ENCODE results near the gene LCN10.
"Not testable (repeated sequence)": the region's sequence is repeated elsewhere in the genome, so short reads cannot be mapped to it uniquely, and the experiment has no call there.

LCN10 gene

GRCh38 chr9:136762221-136762691 lies 19.5 kb upstream of the LCN10 start:
- H3K4me3 ChIP-seq (ENCODE audit: low read depth in 1 of 2, low read length in 2 of 2) = no peak overlapping the region
- no peaks in the 10 kb centered on the region for H3K9me3 ChIP-seq (ENCODE audit: control insufficient read depth in 1 of 2, low read length in 2 of 2)
- peaks cover 0 to 16% of the 10 kb centered on the region in 2 donors for H3K27me3 ChIP-seq (ENCODE audit: control insufficient read depth in 1 of 2, insufficient read depth in 2 of 2, low read length in 2 of 2)
- no peak overlapping the region for H3K27ac ChIP-seq (ENCODE audit: low read depth, low read length)
- peaks cover 0 to 5% of the 10 kb centered on the region in 2 donors for H3K4me1 ChIP-seq (ENCODE audit: control insufficient read depth in 1 of 2, insufficient read depth in 2 of 2, low read length in 2 of 2)
- no peak overlapping the region for H3K9ac ChIP-seq (ENCODE audit: low read depth in 1 of 2, low read length in 2 of 2)
- no peaks in the 10 kb centered on the region for H3K36me3 ChIP-seq (ENCODE audit: control insufficient read depth in 1 of 2, insufficient read depth in 2 of 2, low read length in 2 of 2)

- H3K4me1 ChIP-seq (ENCODE audit: control insufficient read depth in 1 of 2, insufficient read depth in 2 of 2, low read length in 2 of 2) = peaks cover 0 to 5% of the 10 kb centered on the region in 2 donors
- no peak overlapping the region for H3K27ac ChIP-seq (ENCODE audit: low read depth, low read length)
- no peaks in the 10 kb centered on the region for H3K36me3 ChIP-seq (ENCODE audit: control insufficient read depth in 1 of 2, insufficient read depth in 2 of 2, low read length in 2 of 2)
- no peak overlapping the region for H3K4me3 ChIP-seq (ENCODE audit: low read depth in 1 of 2, low read length in 2 of 2)
- H3K9ac ChIP-seq (ENCODE audit: low read depth in 1 of 2, low read length in 2 of 2) = no peak overlapping the region
- peaks cover 0 to 16% of the 10 kb centered on the region in 2 donors for H3K27me3 ChIP-seq (ENCODE audit: control insufficient read depth in 1 of 2, insufficient read depth in 2 of 2, low read length in 2 of 2)
- no peaks in the 10 kb centered on the region for H3K9me3 ChIP-seq (ENCODE audit: control insufficient read depth in 1 of 2, low read length in 2 of 2)
Observed at GRCh38 chr9:136761545-136761981, 18.8 kb upstream of the LCN10 start.

GRCh38 chr9:136760834-136761544 lies 18.2 kb upstream of the LCN10 start:
- not testable (repeated sequence) for H3K9ac ChIP-seq (ENCODE audit: low read depth in 1 of 2, low read length in 2 of 2); H3K4me3 ChIP-seq (ENCODE audit: low read depth in 1 of 2, low read length in 2 of 2); H3K4me1 ChIP-seq (ENCODE audit: control insufficient read depth in 1 of 2, insufficient read depth in 2 of 2, low read length in 2 of 2); H3K9me3 ChIP-seq (ENCODE audit: control insufficient read depth in 1 of 2, low read length in 2 of 2); H3K27ac ChIP-seq (ENCODE audit: low read depth, low read length); H3K36me3 ChIP-seq (ENCODE audit: control insufficient read depth in 1 of 2, insufficient read depth in 2 of 2, low read length in 2 of 2)
- H3K27me3 ChIP-seq (ENCODE audit: control insufficient read depth in 1 of 2, insufficient read depth in 2 of 2, low read length in 2 of 2) = peaks cover 0 to 16% of the 10 kb centered on the region in 2 donors

GRCh38 chr9:136760424-136760823 lies 17.7 kb upstream of the LCN10 start:
- Histone ChIP-seq H3K36me3 (ENCODE audit: control insufficient read depth in 1 of 2, insufficient read depth in 2 of 2, low read length in 2 of 2) (no peaks in the 10 kb centered on the region), H3K9ac (ENCODE audit: low read depth in 1 of 2, low read length in 2 of 2) (no peak overlapping the region), H3K9me3 (ENCODE audit: control insufficient read depth in 1 of 2, low read length in 2 of 2) (peaks cover 0 to 3% of the 10 kb centered on the region in 2 donors), H3K27ac (ENCODE audit: low read depth, low read length) (no peak overlapping the region), H3K4me3 (ENCODE audit: low read depth in 1 of 2, low read length in 2 of 2) (no peak overlapping the region), H3K4me1 (ENCODE audit: control insufficient read depth in 1 of 2, insufficient read depth in 2 of 2, low read length in 2 of 2) (peaks cover 0 to 5% of the 10 kb centered on the region in 2 donors), H3K27me3 (ENCODE audit: control insufficient read depth in 1 of 2, insufficient read depth in 2 of 2, low read length in 2 of 2) (peaks cover 0 to 16% of the 10 kb centered on the region in 2 donors)

GRCh38 chr9:136759436-136760325 lies 16.9 kb upstream of the LCN10 start:
- H3K4me1 ChIP-seq (ENCODE audit: control insufficient read depth in 1 of 2, insufficient read depth in 2 of 2, low read length in 2 of 2) = peaks cover 0 to 5% of the 10 kb centered on the region in 2 donors
- H3K4me3 ChIP-seq (ENCODE audit: low read depth in 1 of 2, low read length in 2 of 2) = no peak overlapping the region
- no peak overlapping the region for H3K9ac ChIP-seq (ENCODE audit: low read depth in 1 of 2, low read length in 2 of 2)
- H3K36me3 ChIP-seq (ENCODE audit: control insufficient read depth in 1 of 2, insufficient read depth in 2 of 2, low read length in 2 of 2) = no peaks in the 10 kb centered on the region
- H3K9me3 ChIP-seq (ENCODE audit: control insufficient read depth in 1 of 2, low read length in 2 of 2) = peaks cover 0 to 4% of the 10 kb centered on the region in 2 donors
- no peak overlapping the region for H3K27ac ChIP-seq (ENCODE audit: low read depth, low read length)
- peaks cover 0 to 15% of the 10 kb centered on the region in 2 donors for H3K27me3 ChIP-seq (ENCODE audit: control insufficient read depth in 1 of 2, insufficient read depth in 2 of 2, low read length in 2 of 2)

- H3K9me3 ChIP-seq (ENCODE audit: control insufficient read depth in 1 of 2, low read length in 2 of 2) = peaks cover 0 to 4% of the 10 kb centered on the region in 2 donors
- no peak overlapping the region for H3K9ac ChIP-seq (ENCODE audit: low read depth in 1 of 2, low read length in 2 of 2)
- peaks cover 0 to 5% of the 10 kb centered on the region in 2 donors for H3K4me1 ChIP-seq (ENCODE audit: control insufficient read depth in 1 of 2, insufficient read depth in 2 of 2, low read length in 2 of 2)
- H3K4me3 ChIP-seq (ENCODE audit: low read depth in 1 of 2, low read length in 2 of 2) = no peak overlapping the region
- peaks cover 0 to 10% of the 10 kb centered on the region in 2 donors for H3K27me3 ChIP-seq (ENCODE audit: control insufficient read depth in 1 of 2, insufficient read depth in 2 of 2, low read length in 2 of 2)
- H3K27ac ChIP-seq (ENCODE audit: low read depth, low read length) = no peak overlapping the region
- no peaks in the 10 kb centered on the region for H3K36me3 ChIP-seq (ENCODE audit: control insufficient read depth in 1 of 2, insufficient read depth in 2 of 2, low read length in 2 of 2)
Observed at GRCh38 chr9:136759001-136759400, 16.3 kb upstream of the LCN10 start.

- H3K36me3 ChIP-seq (ENCODE audit: control insufficient read depth in 1 of 2, insufficient read depth in 2 of 2, low read length in 2 of 2) = no peaks in the 10 kb centered on the region
- H3K9ac ChIP-seq (ENCODE audit: low read depth in 1 of 2, low read length in 2 of 2) = no peak overlapping the region
- H3K9me3 ChIP-seq (ENCODE audit: control insufficient read depth in 1 of 2, low read length in 2 of 2) = peaks cover 0 to 4% of the 10 kb centered on the region in 2 donors
- H3K4me1 ChIP-seq (ENCODE audit: control insufficient read depth in 1 of 2, insufficient read depth in 2 of 2, low read length in 2 of 2) = peaks cover 0 to 5% of the 10 kb centered on the region in 2 donors
- H3K27ac ChIP-seq (ENCODE audit: low read depth, low read length) = no peak overlapping the region
- H3K27me3 ChIP-seq (ENCODE audit: control insufficient read depth in 1 of 2, insufficient read depth in 2 of 2, low read length in 2 of 2) = peaks cover 0 to 5% of the 10 kb centered on the region in 2 donors
- no peak overlapping the region for H3K4me3 ChIP-seq (ENCODE audit: low read depth in 1 of 2, low read length in 2 of 2)
Observed at GRCh38 chr9:136757751-136758140, 15.0 kb upstream of the LCN10 start.

GRCh38 chr9:136757328-136757727 lies 14.6 kb upstream of the LCN10 start:
- Histone ChIP-seq H3K4me1 (ENCODE audit: control insufficient read depth in 1 of 2, insufficient read depth in 2 of 2, low read length in 2 of 2) (peaks cover 0 to 5% of the 10 kb centered on the region in 2 donors), H3K9ac (ENCODE audit: low read depth in 1 of 2, low read length in 2 of 2) (no peak overlapping the region), H3K27ac (ENCODE audit: low read depth, low read length) (no peak overlapping the region), H3K4me3 (ENCODE audit: low read depth in 1 of 2, low read length in 2 of 2) (no peak overlapping the region), H3K36me3 (ENCODE audit: control insufficient read depth in 1 of 2, insufficient read depth in 2 of 2, low read length in 2 of 2) (no peaks in the 10 kb centered on the region), H3K9me3 (ENCODE audit: control insufficient read depth in 1 of 2, low read length in 2 of 2) (peaks cover 1 to 4% of the 10 kb centered on the region in 2 donors), H3K27me3 (ENCODE audit: control insufficient read depth in 1 of 2, insufficient read depth in 2 of 2, low read length in 2 of 2) (peaks cover 0 to 5% of the 10 kb centered on the region in 2 donors)

- peaks cover 5 to 6% of the 10 kb centered on the region in 2 donors for H3K9me3 ChIP-seq (ENCODE audit: control insufficient read depth in 1 of 2, low read length in 2 of 2)
- no peak overlapping the region for H3K27ac ChIP-seq (ENCODE audit: low read depth, low read length)
- H3K4me1 ChIP-seq (ENCODE audit: control insufficient read depth in 1 of 2, insufficient read depth in 2 of 2, low read length in 2 of 2) = peaks cover 0 to 5% of the 10 kb centered on the region in 2 donors
- no peak overlapping the region for H3K4me3 ChIP-seq (ENCODE audit: low read depth in 1 of 2, low read length in 2 of 2)
- no peak overlapping the region for H3K9ac ChIP-seq (ENCODE audit: low read depth in 1 of 2, low read length in 2 of 2)
- H3K36me3 ChIP-seq (ENCODE audit: control insufficient read depth in 1 of 2, insufficient read depth in 2 of 2, low read length in 2 of 2) = no peaks in the 10 kb centered on the region
- peaks cover 0 to 5% of the 10 kb centered on the region in 2 donors for H3K27me3 ChIP-seq (ENCODE audit: control insufficient read depth in 1 of 2, insufficient read depth in 2 of 2, low read length in 2 of 2)
Observed at GRCh38 chr9:136756836-136757235, 14.1 kb upstream of the LCN10 start.

- peaks cover 7 to 12% of the 10 kb centered on the region in 2 donors for H3K9me3 ChIP-seq (ENCODE audit: control insufficient read depth in 1 of 2, low read length in 2 of 2)
- H3K4me3 ChIP-seq (ENCODE audit: low read depth in 1 of 2, low read length in 2 of 2) = no peak overlapping the region
- H3K4me1 ChIP-seq (ENCODE audit: control insufficient read depth in 1 of 2, insufficient read depth in 2 of 2, low read length in 2 of 2) = peaks cover 0 to 5% of the 10 kb centered on the region in 2 donors
- H3K36me3 ChIP-seq (ENCODE audit: control insufficient read depth in 1 of 2, insufficient read depth in 2 of 2, low read length in 2 of 2) = no peaks in the 10 kb centered on the region
- no peak overlapping the region for H3K9ac ChIP-seq (ENCODE audit: low read depth in 1 of 2, low read length in 2 of 2)
- H3K27ac ChIP-seq (ENCODE audit: low read depth, low read length) = no peak overlapping the region
- peaks cover 0 to 5% of the 10 kb centered on the region in 2 donors for H3K27me3 ChIP-seq (ENCODE audit: control insufficient read depth in 1 of 2, insufficient read depth in 2 of 2, low read length in 2 of 2)
Observed at GRCh38 chr9:136756134-136756438, 13.3 kb upstream of the LCN10 start.

Data from duodenal mucosa (tissue), 2 donors.